Astrocyte of the cerebellum (primary cell): ENCODE data around the gene MB.

Source experiments
- DNase-seq: peaks from one replicate; pipeline ENCODE4 v3.0.0-alpha.2; 2011; ENCODE audit warnings: low read depth
- H3K4me3 ChIP-seq: 2 replicates; pipeline ENCODE4 v1.5.1; 2011; ENCODE audit warnings: mild to moderate bottlenecking, low read depth, low read length, moderate library complexity
- in situ Hi-C: cut with HindIII; loops from 2 replicates; pipeline ENCODE4 v1.10.0; 2017; ENCODE audit warnings: low sequenced_read_pairs
- TF ChIP-seq, protein P1 (sequence below): IDR thresholded peaks from 2 replicates; pipeline ENCODE4 v1.5.1; 2012; ENCODE audit warnings: low read length, low read depth, moderate library complexity, mild to moderate bottlenecking; ENCODE audit errors: missing control alignments

MB gene

DNA sequence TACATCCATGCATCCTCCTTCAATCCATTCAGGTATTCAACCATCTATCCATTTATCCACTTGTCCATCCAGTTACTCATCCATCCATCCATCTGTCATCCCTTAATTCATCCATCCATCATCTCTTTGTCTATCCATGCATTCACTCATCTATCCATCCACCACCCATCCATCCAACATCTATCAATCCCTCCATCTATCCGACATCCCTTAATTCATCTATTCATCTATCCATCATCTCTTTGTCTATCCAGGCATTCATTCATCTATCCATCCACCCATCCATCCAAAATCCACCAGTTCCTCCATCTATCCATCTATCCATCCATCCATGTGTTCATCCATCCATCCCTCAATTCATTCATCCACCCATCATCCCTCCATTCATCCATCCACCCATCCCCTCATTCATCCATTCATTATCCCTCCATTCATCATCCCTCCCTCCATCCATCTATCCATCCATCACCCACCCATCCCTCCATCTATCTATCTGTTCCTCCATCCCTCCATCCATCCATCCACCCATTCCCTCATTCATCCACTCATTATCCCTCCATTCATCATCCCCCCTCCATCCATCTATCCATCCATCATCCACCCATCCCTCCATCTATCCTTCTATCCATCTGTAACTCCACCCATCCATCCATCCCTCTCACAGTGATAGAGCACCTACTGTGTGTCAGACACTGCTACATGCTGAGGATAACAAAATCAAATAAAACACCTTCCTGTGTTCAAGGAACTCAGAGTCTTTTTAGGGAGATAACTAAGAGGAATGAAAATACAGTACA lies 1.5 kb upstream of the MB start:
- in situ Hi-C loops: no loop called here
- no peak for DNase-seq
- TF ChIP-seq, protein P1, sequence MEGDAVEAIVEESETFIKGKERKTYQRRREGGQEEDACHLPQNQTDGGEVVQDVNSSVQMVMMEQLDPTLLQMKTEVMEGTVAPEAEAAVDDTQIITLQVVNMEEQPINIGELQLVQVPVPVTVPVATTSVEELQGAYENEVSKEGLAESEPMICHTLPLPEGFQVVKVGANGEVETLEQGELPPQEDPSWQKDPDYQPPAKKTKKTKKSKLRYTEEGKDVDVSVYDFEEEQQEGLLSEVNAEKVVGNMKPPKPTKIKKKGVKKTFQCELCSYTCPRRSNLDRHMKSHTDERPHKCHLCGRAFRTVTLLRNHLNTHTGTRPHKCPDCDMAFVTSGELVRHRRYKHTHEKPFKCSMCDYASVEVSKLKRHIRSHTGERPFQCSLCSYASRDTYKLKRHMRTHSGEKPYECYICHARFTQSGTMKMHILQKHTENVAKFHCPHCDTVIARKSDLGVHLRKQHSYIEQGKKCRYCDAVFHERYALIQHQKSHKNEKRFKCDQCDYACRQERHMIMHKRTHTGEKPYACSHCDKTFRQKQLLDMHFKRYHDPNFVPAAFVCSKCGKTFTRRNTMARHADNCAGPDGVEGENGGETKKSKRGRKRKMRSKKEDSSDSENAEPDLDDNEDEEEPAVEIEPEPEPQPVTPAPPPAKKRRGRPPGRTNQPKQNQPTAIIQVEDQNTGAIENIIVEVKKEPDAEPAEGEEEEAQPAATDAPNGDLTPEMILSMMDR: no peak
- no peak overlapping the region for H3K4me3 ChIP-seq

DNA sequence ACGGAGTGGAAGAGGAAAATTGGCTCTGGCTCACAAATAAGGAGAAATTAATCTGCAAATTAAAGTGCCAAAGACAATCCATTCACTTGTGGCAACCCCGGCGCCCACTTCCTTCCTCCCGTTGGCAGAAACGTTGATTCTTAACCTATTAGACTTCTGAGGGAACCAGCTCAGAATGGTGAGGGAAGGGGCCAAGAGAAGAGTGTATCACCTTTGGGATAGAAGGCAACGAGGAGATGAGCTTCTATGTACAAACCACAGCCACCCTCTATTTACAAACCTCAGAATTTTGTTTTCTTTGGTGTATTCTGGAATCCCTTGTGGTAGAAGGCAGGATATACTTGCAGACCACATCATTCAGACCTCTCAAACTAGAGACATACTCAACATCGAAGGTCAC lies 1.1 kb downstream of the MB start:
- in situ Hi-C loops: no loop called here
- TF ChIP-seq, protein P1: no peak
- no peak for DNase-seq
- no peak overlapping the region for H3K4me3 ChIP-seq

DNA sequence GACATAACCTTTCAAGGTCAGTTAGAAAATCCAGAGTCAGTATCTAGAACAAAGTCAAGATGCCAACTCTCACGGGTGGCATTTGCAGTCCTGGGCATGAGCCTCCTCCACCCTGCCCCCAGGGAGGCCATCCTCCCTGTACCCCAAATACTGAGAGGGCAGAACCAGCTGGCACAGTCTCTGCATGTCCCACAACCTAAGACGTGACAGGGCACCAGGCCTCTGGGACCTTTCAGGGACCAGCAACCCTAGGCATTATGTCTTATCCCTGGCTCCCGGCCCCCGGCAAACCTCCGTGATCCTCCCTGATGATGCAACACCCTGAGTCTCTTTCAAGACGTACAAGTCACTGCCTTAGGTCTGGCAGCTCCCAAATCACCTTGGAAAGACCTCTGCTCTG lies 2.0 kb downstream of the MB start:
- in situ Hi-C loops: no loop called here
- no peak overlapping the region for H3K4me3 ChIP-seq
- DNase-seq: no peak
- TF ChIP-seq, protein P1: no peak

DNA sequence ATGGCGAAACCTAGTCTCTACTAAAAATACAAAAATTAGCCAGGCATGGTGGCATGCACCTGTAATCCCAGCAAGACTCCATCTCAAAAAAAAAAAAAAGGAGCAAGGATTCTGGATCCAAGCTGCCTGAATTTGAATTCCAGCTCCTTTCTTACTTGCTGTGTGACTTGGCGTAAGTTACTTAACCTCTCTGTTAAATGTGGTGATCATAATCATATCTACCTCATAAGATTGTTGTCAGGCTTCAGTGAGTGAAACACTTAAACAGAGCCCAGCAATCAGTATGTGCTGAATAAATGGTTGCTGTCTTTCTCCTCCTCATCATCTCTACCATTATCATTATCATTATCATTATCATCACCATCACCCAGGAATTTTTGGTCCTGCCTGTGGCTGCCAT lies 2.7 kb downstream of the MB start:
- no peak for DNase-seq
- in situ Hi-C loops: no loop called here
- TF ChIP-seq, protein P1: no peak
- H3K4me3 ChIP-seq: no peak overlapping the region

DNA sequence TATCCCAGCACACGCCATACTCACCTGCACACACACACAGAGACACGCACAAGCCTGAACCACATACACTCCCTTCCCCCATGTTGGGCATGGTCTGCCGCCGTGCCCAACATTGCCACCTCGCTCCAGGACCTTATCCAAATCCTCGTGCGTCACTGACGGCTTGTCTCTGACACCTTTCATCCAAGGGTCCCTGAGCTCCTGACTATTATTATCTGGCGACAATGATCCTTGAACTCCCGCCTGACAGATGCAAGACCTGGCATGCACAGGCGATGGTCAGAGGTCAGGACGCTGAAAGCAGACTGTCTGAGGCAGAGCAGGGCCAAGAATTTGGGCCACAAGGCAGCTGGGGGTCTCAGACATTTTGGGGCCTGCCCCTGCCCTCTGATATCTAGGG lies 4.2 kb downstream of the MB start:
- H3K4me3 ChIP-seq: no peak overlapping the region
- DNase-seq: no peak
- TF ChIP-seq, protein P1: no peak
- in situ Hi-C loops: no loop called here

DNA sequence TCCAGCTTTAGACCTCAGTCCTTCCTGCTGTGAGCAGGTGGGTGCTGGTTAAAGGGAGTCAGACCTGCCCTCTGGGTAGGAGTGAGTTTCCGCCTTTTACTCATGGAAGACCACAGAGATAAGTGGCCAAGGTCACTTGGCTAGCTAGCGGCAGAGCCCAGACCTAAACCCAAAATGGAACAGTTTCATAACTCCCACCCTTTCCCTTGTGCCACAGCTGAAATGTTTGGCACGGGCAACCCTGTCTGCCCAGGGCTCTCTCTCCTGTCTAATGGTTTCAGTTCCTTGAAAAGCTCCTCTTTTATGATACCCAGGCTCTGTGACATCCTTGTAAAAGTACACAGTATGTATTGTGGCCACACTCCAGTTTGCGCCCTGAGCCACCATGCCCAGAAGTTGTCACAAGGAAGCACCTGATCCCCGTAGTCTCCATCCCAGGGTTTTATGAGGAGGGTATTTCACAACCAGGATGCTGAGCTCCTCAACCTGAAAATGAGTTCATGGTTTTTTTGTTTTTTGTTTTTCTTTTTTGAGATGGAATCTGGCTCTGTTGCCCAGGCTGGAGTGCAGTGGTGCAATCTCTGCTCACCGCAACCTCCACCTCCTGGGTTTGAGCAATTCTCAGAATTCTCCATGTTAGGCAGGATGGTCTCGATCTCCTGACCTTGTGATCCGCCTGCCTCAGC lies 5.1 kb downstream of the MB start:
- DNase-seq: no peak
- in situ Hi-C loops: no loop called here
- TF ChIP-seq, protein P1: no peak
- no peak overlapping the region for H3K4me3 ChIP-seq
